Heart left ventricle (tissue), 13 donors: ENCODE results near the gene PPFIA2.

Experiments used
- POLR2A ChIP-seq, 2 donors: fragments of 450-650 bp; IDR thresholded peaks; one replicate each; pipeline ENCODE4 v1.6.1; 2017; ENCODE audit warnings: antibody characterized with exemption in 2 of 2, mild to moderate bottlenecking in 2 of 2, moderate library complexity in 2 of 2
- TF ChIP-seq, protein P1 (sequence below), 12 donors: fragments of 200-600 bp; sonication (generic) in 4 of 12; IDR thresholded peaks; one replicate each; pipeline versions ENCODE4 v1.5.0 to v1.8.0; 2018 to 2022; ENCODE audit warnings: antibody characterized with exemption in 12 of 12, mild to moderate bottlenecking in 5 of 12
- donor health status: ischemic (EF 13 %, LVEDD 7.1; RV severe dilation, severe dysfunction).
- donor health status: DM: no; HTN: yes; CAD: no.
- donor health status: DM: no; HTN: no; CAD: no.
- donor health status: ischemic (EF 25% LVEDD 6.9; RV normal size, moderate dysfunction).
- donor health status: ischemic (EF 25% LVEDD 5.7; RV mildly dilated, moderate dysfunction).
- donor health status: ischemic (EF 35%, LVEDD 5.7; RV mildly dilated, moderate dysfunction).
- donor health status: nonischemic (EF 11% LVEDD 7.7; RV severe dilation, severe dysfunction).
- donor health status: DM: yes; HTN: yes; CAD: no.
- donor health status: PGD.
- donor health status: ischemic (EF 29% LVEDD 5.4; RV normal size, mild dysfunction).
- donor health status: nonischemic (EF 23%, LVEDD 6.1; RV moderate dilation, normal function).

DNA sequence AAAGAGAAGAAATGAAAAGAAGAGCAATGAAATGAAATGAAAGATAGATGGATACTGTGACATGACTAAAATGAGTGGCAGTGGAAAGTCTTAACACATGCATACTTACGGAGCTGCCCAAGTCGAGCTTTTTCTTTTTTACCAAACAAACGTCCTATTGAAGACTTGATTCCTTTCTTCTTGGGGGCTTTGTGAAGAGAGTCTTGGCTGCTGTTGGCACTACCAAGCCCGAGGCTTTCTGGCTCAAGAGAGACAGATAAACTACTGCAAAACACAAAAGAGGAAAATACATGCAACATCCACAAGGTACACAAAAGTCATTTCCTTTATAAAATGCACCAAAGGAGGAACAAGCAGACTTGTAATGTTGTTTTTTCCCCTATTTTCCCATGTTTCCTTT, 420.1 kb downstream of the PPFIA2 start:
- TF ChIP-seq, protein P1, sequence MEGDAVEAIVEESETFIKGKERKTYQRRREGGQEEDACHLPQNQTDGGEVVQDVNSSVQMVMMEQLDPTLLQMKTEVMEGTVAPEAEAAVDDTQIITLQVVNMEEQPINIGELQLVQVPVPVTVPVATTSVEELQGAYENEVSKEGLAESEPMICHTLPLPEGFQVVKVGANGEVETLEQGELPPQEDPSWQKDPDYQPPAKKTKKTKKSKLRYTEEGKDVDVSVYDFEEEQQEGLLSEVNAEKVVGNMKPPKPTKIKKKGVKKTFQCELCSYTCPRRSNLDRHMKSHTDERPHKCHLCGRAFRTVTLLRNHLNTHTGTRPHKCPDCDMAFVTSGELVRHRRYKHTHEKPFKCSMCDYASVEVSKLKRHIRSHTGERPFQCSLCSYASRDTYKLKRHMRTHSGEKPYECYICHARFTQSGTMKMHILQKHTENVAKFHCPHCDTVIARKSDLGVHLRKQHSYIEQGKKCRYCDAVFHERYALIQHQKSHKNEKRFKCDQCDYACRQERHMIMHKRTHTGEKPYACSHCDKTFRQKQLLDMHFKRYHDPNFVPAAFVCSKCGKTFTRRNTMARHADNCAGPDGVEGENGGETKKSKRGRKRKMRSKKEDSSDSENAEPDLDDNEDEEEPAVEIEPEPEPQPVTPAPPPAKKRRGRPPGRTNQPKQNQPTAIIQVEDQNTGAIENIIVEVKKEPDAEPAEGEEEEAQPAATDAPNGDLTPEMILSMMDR (IDR thresholded peaks at IDR 0.05) = no peak
- TF ChIP-seq POLR2A (IDR thresholded peaks at IDR 0.05) = no peak
